Natural killer cell treated with Interleukin-12 subunit alpha and Interleukin-12 subunit beta and Interleukin-15 and Interleukin-18, amount 100 ng/mL, for 72 hours (primary cell): Measurements from ENCODE around the gene TMEM161B. TPM values are rescaled to one million over a fixed set of nuclear protein-coding genes. Genes with fewer than 3 reads are reported as not detected.
"Not testable (repeated sequence)": the region's sequence is repeated elsewhere in the genome, so short reads cannot be mapped to it uniquely, and the experiment has no call there.

Experiments
- ATAC-seq, 2 donors: fragments of 150-1000 bp; cut with Tn5 transposase in 1 of 2; sonication (Bioruptor Pico), chemical (Tn5 transposase) in 1 of 2; 2 replicates each; pipeline ENCODE4 v1.10.0; 2021
- DNase-seq: peaks from one replicate; pipeline ENCODE4 v3.0.0; 2022; ENCODE audit warnings: low spot score
- H3K27ac Mint-ChIP-seq, 2 donors: 1 replicate in 1 of 2; 2 replicates in 1 of 2; pipeline ENCODE4 v1.8.0; 2022; ENCODE audit warnings: mixed read lengths in 2 of 2, mild to moderate bottlenecking in 1 of 2, moderate library complexity in 1 of 2
- H3K27me3 Mint-ChIP-seq, 2 donors: 1 replicate in 1 of 2; 2 replicates in 1 of 2; pipeline ENCODE4 v1.8.0; 2022; ENCODE audit warnings: mixed read lengths in 2 of 2
- H3K36me3 Mint-ChIP-seq: one replicate; pipeline ENCODE4 v1.8.0; 2022; ENCODE audit warnings: mixed read lengths
- H3K4me1 Mint-ChIP-seq, 2 donors: 1 replicate in 1 of 2; 2 replicates in 1 of 2; pipeline ENCODE4 v1.8.0; 2022; ENCODE audit warnings: low read depth in 2 of 2, mixed read lengths in 2 of 2, mild to moderate bottlenecking in 1 of 2
- H3K4me3 Mint-ChIP-seq: one replicate; pipeline ENCODE4 v1.8.0; 2022; ENCODE audit warnings: mixed read lengths
- H3K9me3 Mint-ChIP-seq: 2 replicates; pipeline ENCODE4 v1.8.0; 2022; ENCODE audit warnings: mixed read lengths
- total RNA-seq, 2 donors: library from RNA; stranded (reverse); gene quantifications; one replicate each; pipeline ENCODE4 v1.2.3, GENCODE V29; 2022

The TMEM161B gene
- total RNA-seq, 2 donors from 2014 or later = 23.0 to 30.5 TPM

DNA sequence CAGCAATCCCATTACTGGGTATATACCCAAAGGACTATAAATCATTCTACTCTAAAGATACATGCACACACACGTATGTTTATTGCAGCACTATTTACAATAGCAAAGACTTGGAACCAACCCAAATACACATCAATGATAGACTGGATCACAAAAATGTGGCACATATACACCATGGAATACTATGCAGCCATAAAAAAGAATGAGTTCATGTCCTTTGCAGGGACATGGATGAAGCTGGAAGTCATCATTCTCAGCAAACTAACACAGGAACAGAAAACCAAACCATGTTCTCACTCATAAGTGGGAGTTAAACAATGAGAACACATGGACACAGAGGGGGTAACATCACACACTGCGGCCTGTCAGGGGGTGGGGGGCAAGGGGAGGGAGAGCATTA, 4.1 kb downstream of the TMEM161B start:
- H3K9me3 Mint-ChIP-seq, H3K27ac Mint-ChIP-seq, ATAC-seq, H3K4me3 Mint-ChIP-seq, H3K27me3 Mint-ChIP-seq, DNase-seq: not testable (repeated sequence)
- Mint-ChIP-seq H3K4me1 (peaks cover 29 to 40% of the 10 kb centered on the region in 2 donors), H3K36me3 (peaks cover 21% of the 10 kb centered on the region)

DNA sequence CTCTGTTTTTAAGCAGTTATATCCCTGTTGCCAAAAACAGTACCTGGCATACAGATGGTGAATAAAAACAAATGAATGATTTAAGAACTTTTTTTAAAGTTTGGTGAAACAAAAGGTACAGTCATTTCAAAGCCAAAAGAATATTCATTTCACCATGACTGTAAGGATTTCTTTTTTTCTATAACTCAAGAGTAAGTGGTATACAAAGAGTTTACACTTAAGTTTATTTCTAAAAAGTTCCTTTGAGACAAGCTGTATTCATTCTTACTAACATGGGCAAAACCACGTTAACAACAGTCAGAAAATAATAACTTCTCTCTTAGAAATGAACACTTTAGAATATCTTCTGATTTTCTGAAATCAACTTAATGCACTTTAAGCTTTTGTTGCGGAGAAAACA, 5.3 kb downstream of the TMEM161B start:
- H3K9me3 Mint-ChIP-seq = no peaks in the 10 kb centered on the region
- no peak overlapping the region for H3K4me3 Mint-ChIP-seq
- H3K36me3 Mint-ChIP-seq = peaks cover 21% of the 10 kb centered on the region
- DNase-seq (no peak), ATAC-seq (no peak)
- H3K27ac Mint-ChIP-seq = no peak overlapping the region
- peaks cover 25 to 33% of the 10 kb centered on the region in 2 donors for H3K4me1 Mint-ChIP-seq
- no peaks in the 10 kb centered on the region for H3K27me3 Mint-ChIP-seq

DNA sequence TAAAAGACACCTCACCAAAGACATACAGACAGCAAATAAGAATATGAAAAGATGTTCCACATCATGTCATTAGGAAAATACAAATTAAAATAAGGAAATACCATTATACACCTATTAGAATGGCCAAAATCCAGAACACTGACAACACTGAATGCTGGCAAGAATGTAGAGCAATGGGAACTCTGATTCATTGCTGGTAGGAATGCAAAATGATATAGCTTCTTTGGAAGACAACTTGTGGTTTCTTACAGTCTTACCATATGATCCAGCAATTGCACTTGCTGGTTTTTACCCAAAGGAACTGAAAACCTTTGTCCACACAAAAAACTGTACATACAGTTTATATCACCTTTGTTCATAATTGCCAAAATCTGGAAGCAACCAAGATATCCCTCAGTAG, 6.5 kb downstream of the TMEM161B start:
- peaks cover 21% of the 10 kb centered on the region for H3K36me3 Mint-ChIP-seq
- no peak overlapping the region for H3K27ac Mint-ChIP-seq
- ATAC-seq (no peak), DNase-seq (no peak)
- no peak overlapping the region for H3K4me3 Mint-ChIP-seq
- H3K9me3 Mint-ChIP-seq = no peaks in the 10 kb centered on the region
- no peaks in the 10 kb centered on the region for H3K27me3 Mint-ChIP-seq
- H3K4me1 Mint-ChIP-seq = peaks cover 16 to 27% of the 10 kb centered on the region in 2 donors

DNA sequence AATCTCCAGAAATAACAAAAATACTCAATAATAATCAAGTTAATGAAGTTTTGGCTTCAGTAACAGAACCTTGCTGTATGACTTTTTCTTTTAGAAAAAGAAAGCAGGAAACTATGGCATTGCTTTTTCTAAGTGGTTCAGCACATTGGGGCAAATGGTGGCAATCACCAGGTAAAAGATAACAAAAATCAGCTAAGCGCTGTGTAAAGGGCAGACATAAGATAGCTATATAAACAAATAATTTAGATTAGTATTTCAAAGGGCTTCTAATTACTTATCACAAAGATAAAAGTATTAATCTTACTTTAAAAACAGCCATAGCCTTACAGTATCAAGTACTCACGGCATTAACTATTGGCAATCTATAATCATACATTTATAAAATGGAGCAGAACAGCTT, 10.0 kb downstream of the TMEM161B start:
- no peak overlapping the region for H3K27ac Mint-ChIP-seq
- H3K4me3 Mint-ChIP-seq = no peak overlapping the region
- DNase-seq (no peak), ATAC-seq (no peak)
- no peaks in the 10 kb centered on the region for H3K27me3 Mint-ChIP-seq
- peaks cover 4% of the 10 kb centered on the region for H3K36me3 Mint-ChIP-seq
- no peaks in the 10 kb centered on the region for H3K9me3 Mint-ChIP-seq
- H3K4me1 Mint-ChIP-seq = peaks cover 18 to 25% of the 10 kb centered on the region in 2 donors

DNA sequence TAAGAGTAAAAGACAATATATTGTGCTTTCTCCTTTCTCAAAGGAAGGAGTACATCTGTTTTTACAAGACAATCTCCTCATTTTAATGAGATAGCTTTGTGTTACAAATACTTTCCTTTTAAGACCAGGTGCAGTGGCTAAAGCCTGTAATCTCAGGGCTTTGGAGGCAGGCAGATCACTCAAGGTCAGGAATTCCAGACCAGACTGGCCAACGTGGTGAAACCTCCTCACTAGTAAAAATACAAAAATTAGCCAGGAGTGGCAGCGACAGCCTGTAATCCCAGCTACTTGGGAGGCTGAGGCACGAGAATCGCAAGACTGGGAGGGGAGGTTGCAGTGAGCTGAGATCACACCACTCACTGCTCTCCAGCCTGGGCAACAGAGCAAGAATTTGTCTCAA, 11.8 kb downstream of the TMEM161B start:
- Mint-ChIP-seq H3K27me3 (no peaks in the 10 kb centered on the region), H3K4me3 (no peak overlapping the region), H3K36me3 (no peaks in the 10 kb centered on the region), H3K4me1 (peaks cover 25 to 26% of the 10 kb centered on the region in 2 donors), H3K9me3 (no peaks in the 10 kb centered on the region), H3K27ac (no peak overlapping the region)
- ATAC-seq (no peak), DNase-seq (no peak)

DNA sequence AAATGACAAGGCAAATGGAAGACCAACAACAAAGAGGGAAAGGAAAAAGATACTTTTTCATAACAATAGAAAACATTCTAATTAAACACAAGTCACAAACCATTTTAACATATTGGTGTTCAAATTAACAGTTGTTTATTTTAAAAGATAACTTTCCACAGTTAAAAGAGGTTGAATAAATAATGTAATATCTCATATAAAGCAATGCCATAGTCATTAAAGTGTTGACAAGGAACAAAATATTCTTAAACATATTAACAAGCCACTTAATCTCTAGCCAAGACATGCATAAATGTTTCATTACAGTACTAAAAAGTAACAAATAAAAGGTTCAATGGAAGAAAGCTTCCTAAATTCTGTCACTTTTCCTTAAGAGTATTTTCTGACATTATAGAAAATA, 12.6 kb downstream of the TMEM161B start:
- Mint-ChIP-seq H3K4me1 (peaks cover 25 to 27% of the 10 kb centered on the region in 2 donors), H3K36me3 (peaks cover under 1% of the 10 kb centered on the region), H3K4me3 (no peak overlapping the region), H3K27me3 (no peaks in the 10 kb centered on the region), H3K27ac (no peak overlapping the region), H3K9me3 (no peaks in the 10 kb centered on the region)
- ATAC-seq (no peak), DNase-seq (no peak)

DNA sequence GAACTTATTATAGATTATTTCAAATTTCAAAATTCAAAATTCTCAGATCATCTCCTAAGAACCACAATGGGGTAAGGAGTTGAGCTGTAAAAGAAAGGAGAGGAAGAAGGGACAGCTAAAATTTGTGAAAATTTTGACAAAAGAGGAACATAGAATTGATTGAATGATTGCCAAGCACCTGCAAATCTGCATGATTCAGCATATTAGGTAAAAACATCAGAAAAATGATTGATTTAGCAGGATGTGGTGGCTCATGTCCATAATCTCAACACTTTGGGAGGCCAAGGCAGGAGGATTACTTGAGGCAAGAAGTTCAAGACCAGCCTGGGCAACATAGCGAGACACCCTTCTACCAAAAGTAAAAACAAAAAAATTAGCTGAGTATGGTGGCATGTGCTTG, 14.3 kb downstream of the TMEM161B start:
- ATAC-seq = no peak
- Mint-ChIP-seq H3K27ac (no peak overlapping the region), H3K36me3 (peaks cover 6% of the 10 kb centered on the region), H3K9me3 (no peaks in the 10 kb centered on the region), H3K4me3 (no peak overlapping the region), H3K27me3 (no peaks in the 10 kb centered on the region), H3K4me1 (peaks cover 41 to 42% of the 10 kb centered on the region in 2 donors)
- DNase-seq = no peak

DNA sequence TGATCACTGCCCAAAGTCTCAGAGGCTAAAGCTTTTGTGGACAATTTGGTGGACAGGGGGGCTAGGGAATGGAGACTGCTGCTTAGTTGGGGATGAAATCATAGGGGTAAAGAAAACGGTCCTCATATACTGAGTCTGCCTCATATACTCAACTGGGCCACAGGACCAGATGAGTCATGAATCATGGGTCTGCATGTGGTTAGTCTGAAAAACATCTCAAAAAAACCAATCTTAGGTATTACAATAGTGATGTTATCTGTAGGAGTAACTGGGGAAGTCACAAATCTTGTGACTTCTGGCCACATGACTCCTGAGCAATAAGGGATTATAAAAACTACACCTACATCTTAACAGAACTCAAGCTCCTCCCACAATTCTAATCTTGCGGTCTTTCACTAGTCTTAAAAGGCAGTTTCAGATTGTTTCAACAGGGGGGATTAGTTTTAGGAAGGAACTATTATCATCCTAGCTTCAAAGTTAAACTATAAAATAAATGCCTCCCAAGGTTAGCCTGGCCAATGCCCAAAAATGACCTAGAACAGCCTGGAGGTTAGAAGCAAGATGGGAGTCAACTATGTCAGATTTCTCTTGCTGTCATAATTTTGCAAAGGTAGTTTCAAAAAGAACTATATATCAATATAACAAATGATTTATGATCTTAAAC, 17.5 kb downstream of the TMEM161B start:
- H3K27ac Mint-ChIP-seq = peak overlapping the region; percentile 55 to 70
- no peaks in the 10 kb centered on the region for H3K9me3 Mint-ChIP-seq
- peak overlapping the region; percentile 28 for H3K4me3 Mint-ChIP-seq
- peaks cover 10% of the 10 kb centered on the region for H3K36me3 Mint-ChIP-seq
- ATAC-seq = peak; percentile 86 to 90
- no peaks in the 10 kb centered on the region for H3K27me3 Mint-ChIP-seq
- peaks cover 49 to 60% of the 10 kb centered on the region in 2 donors for H3K4me1 Mint-ChIP-seq
- no peak for DNase-seq

DNA sequence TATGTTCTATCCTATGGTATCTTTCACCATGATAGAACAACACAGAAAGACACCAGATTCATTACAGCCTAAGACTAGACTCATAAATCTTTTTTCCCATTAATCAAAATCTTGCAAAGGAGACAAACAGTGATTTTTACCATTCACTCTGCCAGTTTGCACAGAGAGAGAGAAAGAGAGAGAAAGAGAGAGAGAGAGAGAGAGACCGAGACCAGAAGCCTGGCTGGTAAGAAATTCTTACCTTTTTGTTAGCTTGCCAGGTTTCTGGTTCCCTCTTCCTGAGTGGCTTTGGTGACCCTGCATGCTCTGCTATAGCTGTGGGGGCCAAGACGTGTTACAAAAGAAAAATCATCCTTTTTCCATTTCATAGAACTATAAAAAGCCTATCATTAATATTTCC, 18.6 kb downstream of the TMEM161B start:
- no peaks in the 10 kb centered on the region for H3K9me3 Mint-ChIP-seq
- DNase-seq = no peak
- H3K27ac Mint-ChIP-seq = peak overlapping the region in 1 of 2 donors; percentile 72
- peaks cover 49 to 60% of the 10 kb centered on the region in 2 donors for H3K4me1 Mint-ChIP-seq
- no peak for ATAC-seq
- no peak overlapping the region for H3K4me3 Mint-ChIP-seq
- H3K36me3 Mint-ChIP-seq = peaks cover 10% of the 10 kb centered on the region
- no peaks in the 10 kb centered on the region for H3K27me3 Mint-ChIP-seq

DNA sequence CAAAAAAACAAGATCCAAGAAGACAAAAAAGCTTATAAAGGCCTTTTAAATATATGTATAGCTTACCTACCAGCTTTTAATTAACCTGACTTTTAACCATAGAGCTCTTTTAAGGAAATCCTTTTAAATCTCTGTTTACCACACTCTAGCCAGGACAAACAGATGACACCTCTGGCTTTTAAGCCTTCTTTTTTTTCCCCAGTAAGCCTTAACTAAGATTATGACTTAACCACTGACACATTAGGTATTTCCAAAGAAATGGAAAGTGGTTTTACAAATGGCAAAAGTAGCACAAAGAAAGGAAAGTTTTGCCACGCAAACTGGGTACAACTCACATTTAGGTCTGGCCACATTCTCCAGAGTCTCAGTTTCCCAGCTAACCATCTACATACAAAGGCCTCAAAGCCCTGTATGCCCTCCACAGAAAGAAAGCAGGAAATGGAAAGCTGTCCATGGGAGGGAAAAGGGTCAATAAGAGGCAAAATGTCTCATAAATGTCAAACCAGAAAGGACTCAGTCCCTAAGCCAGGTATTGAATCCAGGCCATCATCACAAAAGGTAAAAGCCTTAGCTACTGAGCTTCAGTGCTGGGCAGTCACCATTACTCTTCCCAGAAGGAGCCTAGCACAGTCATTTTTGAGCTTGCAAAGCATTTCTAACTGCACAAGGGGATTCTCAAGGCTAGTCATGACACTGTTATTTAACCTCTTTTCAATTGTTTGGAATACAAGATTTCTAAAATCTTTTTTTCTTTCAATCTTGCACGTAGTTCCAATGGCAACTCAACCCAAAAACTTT, 19.7 kb downstream of the TMEM161B start:
- Mint-ChIP-seq H3K4me3 (no peak overlapping the region), H3K4me1 (peaks cover 48 to 62% of the 10 kb centered on the region in 2 donors), H3K9me3 (no peaks in the 10 kb centered on the region), H3K27ac (no peak overlapping the region), H3K36me3 (peaks cover 10% of the 10 kb centered on the region), H3K27me3 (no peaks in the 10 kb centered on the region)
- no peak for DNase-seq
- ATAC-seq = no peak

DNA sequence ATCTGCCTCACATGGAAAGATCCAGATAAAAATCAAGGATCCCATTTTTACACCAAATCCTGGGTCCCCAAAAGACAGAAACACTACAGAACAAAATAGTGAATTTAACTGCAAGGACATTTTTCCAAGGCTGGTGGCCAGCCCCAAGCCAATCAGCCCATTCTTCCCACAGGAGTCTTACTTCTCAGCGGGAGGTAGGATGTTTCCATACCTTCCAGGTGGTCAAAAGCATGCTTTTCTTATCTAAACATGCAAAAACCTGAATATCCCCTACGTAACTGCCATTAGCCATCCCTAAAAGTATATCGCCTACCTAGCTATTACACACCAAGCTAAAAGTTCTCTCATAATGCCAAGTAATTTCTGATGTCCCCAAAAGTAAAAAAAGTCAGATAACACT, 20.6 kb downstream of the TMEM161B start:
- no peak for ATAC-seq
- H3K9me3 Mint-ChIP-seq = no peaks in the 10 kb centered on the region
- H3K4me3 Mint-ChIP-seq = no peak overlapping the region
- DNase-seq = no peak
- H3K4me1 Mint-ChIP-seq = peaks cover 47 to 60% of the 10 kb centered on the region in 2 donors
- peaks cover 10% of the 10 kb centered on the region for H3K36me3 Mint-ChIP-seq
- H3K27ac Mint-ChIP-seq = no peak overlapping the region
- no peaks in the 10 kb centered on the region for H3K27me3 Mint-ChIP-seq

DNA sequence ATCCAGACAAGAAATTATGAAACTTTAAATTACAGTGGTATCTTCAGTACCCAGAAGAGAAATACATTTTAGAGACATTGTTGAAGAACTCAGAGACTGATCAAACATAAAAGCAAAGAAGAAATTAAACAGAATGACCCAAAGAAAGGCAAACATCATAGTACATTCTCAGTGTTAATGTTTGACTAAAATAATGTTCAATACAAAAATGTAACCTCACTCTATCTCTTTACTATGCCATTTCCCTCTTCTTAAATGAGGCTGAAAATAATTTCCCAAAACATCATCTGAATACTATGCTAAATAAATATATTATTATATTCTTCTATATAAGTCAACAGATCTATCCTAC, 22.8 kb downstream of the TMEM161B start:
- Mint-ChIP-seq H3K4me1 (peaks cover 49 to 58% of the 10 kb centered on the region in 2 donors), H3K27ac (no peak overlapping the region), H3K36me3 (peaks cover 8% of the 10 kb centered on the region), H3K9me3 (no peaks in the 10 kb centered on the region), H3K27me3 (no peaks in the 10 kb centered on the region), H3K4me3 (no peak overlapping the region)
- no peak for ATAC-seq
- no peak for DNase-seq

DNA sequence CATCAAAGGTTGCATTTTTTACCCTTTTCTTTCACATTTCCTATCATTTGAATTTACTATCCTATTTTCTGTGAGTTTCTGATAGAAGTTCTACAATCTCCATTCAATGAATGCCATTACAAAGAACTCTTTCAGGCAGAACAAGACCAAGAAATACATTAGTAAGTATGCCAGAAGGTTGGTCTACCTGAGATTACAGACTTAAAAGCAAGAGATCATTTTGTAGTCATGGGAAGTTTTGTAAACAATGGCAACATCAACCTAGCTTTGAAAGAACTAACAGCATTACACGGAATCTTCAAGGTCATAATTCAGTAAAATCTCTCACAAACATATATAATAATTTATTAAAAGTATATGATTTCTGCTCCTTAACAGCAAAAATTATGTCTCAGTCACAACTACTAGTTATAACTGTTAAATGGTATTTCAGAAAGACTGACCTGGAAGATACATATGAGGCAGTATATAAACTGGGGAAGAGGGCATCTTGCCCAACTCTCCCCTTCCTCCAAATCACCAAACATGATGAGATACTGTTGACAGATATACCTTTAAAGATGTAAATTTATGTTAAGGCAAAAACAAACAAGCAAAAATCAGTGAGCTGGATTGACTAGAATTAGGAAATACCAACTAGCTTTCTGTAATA, 23.3 kb downstream of the TMEM161B start:
- no peak for ATAC-seq
- H3K27me3 Mint-ChIP-seq = no peaks in the 10 kb centered on the region
- no peak overlapping the region for H3K27ac Mint-ChIP-seq
- peaks cover 44 to 53% of the 10 kb centered on the region in 2 donors for H3K4me1 Mint-ChIP-seq
- H3K9me3 Mint-ChIP-seq = no peaks in the 10 kb centered on the region
- no peak for DNase-seq
- no peak overlapping the region for H3K4me3 Mint-ChIP-seq
- peaks cover 4% of the 10 kb centered on the region for H3K36me3 Mint-ChIP-seq

DNA sequence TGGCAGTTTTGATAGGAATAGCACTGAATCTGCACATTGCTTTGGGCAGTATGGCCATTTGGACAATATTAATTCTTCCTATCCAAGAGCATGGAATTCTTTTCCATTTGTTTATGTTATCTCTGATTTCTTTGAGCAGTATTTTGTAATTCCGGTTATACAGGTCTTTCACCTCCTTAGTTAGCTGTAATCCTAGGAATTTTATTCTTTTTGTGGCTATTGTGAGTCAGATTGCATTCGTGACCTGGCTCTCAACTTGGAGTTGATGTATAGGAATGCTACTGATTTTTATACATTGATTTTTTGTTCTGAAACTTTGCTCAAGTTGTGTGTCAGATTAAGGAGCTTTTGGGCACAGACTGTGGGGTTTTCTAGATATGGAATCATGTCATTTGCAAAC, 24.0 kb downstream of the TMEM161B start:
- Mint-ChIP-seq H3K4me1 (peaks cover 37 to 46% of the 10 kb centered on the region in 2 donors), H3K27me3 (no peaks in the 10 kb centered on the region), H3K9me3 (no peaks in the 10 kb centered on the region), H3K36me3 (peaks cover 4% of the 10 kb centered on the region), H3K4me3 (no peak overlapping the region), H3K27ac (no peak overlapping the region)
- ATAC-seq = no peak
- no peak for DNase-seq
